Nephron progenitor cell (in vitro differentiated cells): ENCODE measurements around the gene PLK5.
"Not testable (repeated sequence)": the region's sequence is repeated elsewhere in the genome, so short reads cannot be mapped to it uniquely, and the experiment has no call there.

ENCODE experiments used
- DNase-seq: peaks from one replicate; pipeline ENCODE4 v3.0.0; 2021
- H3K27ac Mint-ChIP-seq: 2 replicates; pipeline ENCODE4 v1.8.0; 2021; ENCODE audit warnings: mild to moderate bottlenecking, moderate library complexity, mixed read lengths
- H3K27me3 Mint-ChIP-seq: 2 replicates; pipeline ENCODE4 v1.8.0; 2021; ENCODE audit warnings: mild to moderate bottlenecking, low read depth, mixed read lengths; ENCODE audit not compliant: poor library complexity
- H3K36me3 Mint-ChIP-seq: 2 replicates; pipeline ENCODE4 v1.8.0; 2021; ENCODE audit warnings: low read depth, mixed read lengths
- H3K4me1 Mint-ChIP-seq: 2 replicates; pipeline ENCODE4 v1.8.0; 2021; ENCODE audit warnings: mixed read lengths
- H3K4me3 Mint-ChIP-seq: 2 replicates; pipeline ENCODE4 v1.8.0; 2021; ENCODE audit warnings: mild to moderate bottlenecking, moderate library complexity, mixed read lengths
- H3K9me3 Mint-ChIP-seq: 2 replicates; pipeline ENCODE4 v1.8.0; 2021; ENCODE audit warnings: mild to moderate bottlenecking, moderate library complexity, mixed read lengths
- CTCF ChIP-seq: fragments of 200-600 bp; sonication (generic); IDR thresholded peaks from 2 replicates; pipeline ENCODE4 v1.5.0; 2021; ENCODE audit warnings: antibody characterized with exemption

PLK5 gene

GRCh38 chr19:1495799-1496713 is 27.8 kb upstream of the PLK5 start:
- H3K36me3 Mint-ChIP-seq: no peaks in the 10 kb centered on the region
- H3K4me1 Mint-ChIP-seq: peaks cover 10% of the 10 kb centered on the region
- H3K9me3 Mint-ChIP-seq: peaks cover 9% of the 10 kb centered on the region
- H3K4me3 Mint-ChIP-seq: no peak overlapping the region
- TF ChIP-seq CTCF: no peak
- no peak for DNase-seq
- H3K27me3 Mint-ChIP-seq: peaks cover 49% of the 10 kb centered on the region
- H3K27ac Mint-ChIP-seq: no peak overlapping the region

- Mint-ChIP-seq H3K4me1 (peaks cover 6% of the 10 kb centered on the region), H3K4me3 (no peak overlapping the region), H3K27me3 (peaks cover 50% of the 10 kb centered on the region), H3K27ac (no peak overlapping the region), H3K9me3 (peaks cover 9% of the 10 kb centered on the region), H3K36me3 (no peaks in the 10 kb centered on the region)
- DNase-seq: no peak
- TF ChIP-seq CTCF: no peak
Measured at GRCh38 chr19:1496714-1497577, 26.9 kb upstream of the PLK5 start.

- peaks cover 5% of the 10 kb centered on the region for H3K4me1 Mint-ChIP-seq
- peaks cover 9% of the 10 kb centered on the region for H3K9me3 Mint-ChIP-seq
- no peaks in the 10 kb centered on the region for H3K36me3 Mint-ChIP-seq
- H3K4me3 Mint-ChIP-seq: no peak overlapping the region
- no peak overlapping the region for H3K27ac Mint-ChIP-seq
- no peak for TF ChIP-seq CTCF
- H3K27me3 Mint-ChIP-seq: peaks cover 50% of the 10 kb centered on the region
- DNase-seq: no peak
Measured at GRCh38 chr19:1497578-1498235, 26.2 kb upstream of the PLK5 start.

GRCh38 chr19:1499231-1499630 is 24.6 kb upstream of the PLK5 start:
- H3K36me3 Mint-ChIP-seq, H3K4me3 Mint-ChIP-seq, H3K27ac Mint-ChIP-seq, H3K9me3 Mint-ChIP-seq, DNase-seq: not testable (repeated sequence)
- peaks cover 50% of the 10 kb centered on the region for H3K27me3 Mint-ChIP-seq
- H3K4me1 Mint-ChIP-seq: peaks cover 10% of the 10 kb centered on the region

- no peaks in the 10 kb centered on the region for H3K36me3 Mint-ChIP-seq
- no peak for TF ChIP-seq CTCF
- no peak overlapping the region for H3K27ac Mint-ChIP-seq
- H3K4me3 Mint-ChIP-seq: no peak overlapping the region
- H3K9me3 Mint-ChIP-seq: peaks cover 10% of the 10 kb centered on the region
- DNase-seq: no peak
- peaks cover 16% of the 10 kb centered on the region for H3K4me1 Mint-ChIP-seq
- peaks cover 50% of the 10 kb centered on the region for H3K27me3 Mint-ChIP-seq
Measured at GRCh38 chr19:1501200-1501595, 22.7 kb upstream of the PLK5 start.
